HCT116 (cell line): ENCODE measurements around the gene MYO16. TPM values are rescaled to one million over a fixed set of nuclear protein-coding genes. Genes with fewer than 3 reads are reported as not detected.

ENCODE experiments used
- ATAC-seq: fragments of 200-7000 bp; cut with Tn5 transposase; 2 replicates; pipeline ENCODE4 v1.9.1; 2020; ENCODE audit warnings: mild to moderate bottlenecking, moderate library complexity
- BruUV-seq: library from RNA; stranded (reverse); fragments of 400-500 nt; replicated peaks from 2 replicates; lab custom pipeline; 2021; lab: Mats Ljungman, UMichigan
- CTCF ChIA-PET: fragments of 300-600 bp; sonication (Branson Sonifier 250); formaldehyde crosslinking; loops from one replicate; lab custom pipeline; 2021; ENCODE audit warnings: antibody characterized with exemption; lab: Charles Lee
- POLR2A ChIA-PET: fragments of 300-600, 350-600 bp; sonication (Branson Sonifier 250); formaldehyde crosslinking; loops from one replicate; lab custom pipeline; 2021; ENCODE audit warnings: antibody characterized with exemption; lab: Charles Lee
- RAD21 ChIA-PET, 2 experiments: fragments of 300-600 bp; sonication (Branson Sonifier 250); formaldehyde crosslinking; loops; one replicate each; lab custom pipeline; 2023; ENCODE audit warnings: low total read pairs in 2 of 2; ENCODE audit not compliant: uncharacterized antibody in 2 of 2, unreplicated experiment in 2 of 2, low non-redundant PET in 1 of 2; lab: Charles Lee
- DNase-seq: peaks from one replicate; pipeline ENCODE4 v3.0.0-alpha.2; 2010; ENCODE audit warnings: low read depth, low spot score
- H2AFZ ChIP-seq: fragments of 200-600 bp; shearing (Covaris generic), sonication (generic); 2 replicates; pipeline ENCODE4 v1.6.1; 2017; ENCODE audit warnings: low read depth, mixed run types, mixed read lengths, antibody characterized with exemption, low read length; ENCODE audit not compliant: poor library complexity, severe bottlenecking
- H3K27ac ChIP-seq: 2 replicates; pipeline ENCODE4 v1.5.1; 2012; ENCODE audit warnings: low read depth, low read length
- H3K27me3 ChIP-seq: fragments of 200-600 bp; sonication (generic); 2 replicates; pipeline ENCODE4 v1.6.1; 2016; ENCODE audit warnings: mixed run types, low read length, mixed read lengths; ENCODE audit not compliant: insufficient read depth
- H3K36me3 ChIP-seq, 2 experiments: fragments of 200-500 bp in 1 of 2; fragments of 200-600 bp in 1 of 2; sonication (Bioruptor generic) in 1 of 2; sonication (generic) in 1 of 2; 2 replicates each; pipeline versions ENCODE4 v1.5.1 to v1.6.1; 2014 to 2016; ENCODE audit warnings: low read length in 2 of 2, inconsistent platforms in 1 of 2, mixed read lengths in 1 of 2, mixed run types in 1 of 2; ENCODE audit not compliant: insufficient read depth in 2 of 2, control insufficient read depth in 1 of 2
- H3K4me1 ChIP-seq, 2 experiments: fragments of 200-600 bp in 1 of 2; sonication (generic) in 1 of 2; 2 replicates each; pipeline versions ENCODE4 v1.5.1 to v1.6.1; 2012 to 2017; ENCODE audit warnings: low read length in 2 of 2, inconsistent platforms in 1 of 2, mild to moderate bottlenecking in 1 of 2, mixed read lengths in 1 of 2, mixed run types in 1 of 2, moderate library complexity in 1 of 2; ENCODE audit not compliant: insufficient read depth in 2 of 2, control insufficient read depth in 1 of 2
- H3K4me2 ChIP-seq: fragments of 200-600 bp; sonication (generic); 2 replicates; pipeline ENCODE4 v1.6.1; 2017; ENCODE audit warnings: mixed run types, low read length, mixed read lengths
- H3K4me3 ChIP-seq, 2 experiments: fragments of 200-600 bp in 1 of 2; sonication (generic) in 1 of 2; replicated peaks in 1 of 2; 2 replicates each; pipeline ENCODE4 v1.5.1; 2011 to 2016; ENCODE audit warnings: low read length in 2 of 2, control low read depth in 1 of 2, low read depth in 1 of 2, mild to moderate bottlenecking in 1 of 2, mixed read lengths in 1 of 2, mixed run types in 1 of 2
- H3K79me2 ChIP-seq: fragments of 200-600 bp; sonication (generic); 2 replicates; pipeline ENCODE4 v1.6.1; 2017; ENCODE audit warnings: mild to moderate bottlenecking, mixed run types, low read length, moderate library complexity, mixed read lengths; ENCODE audit not compliant: insufficient read depth
- H3K9ac ChIP-seq: fragments of 200-600 bp; sonication (generic); 2 replicates; pipeline ENCODE4 v1.6.1; 2016; ENCODE audit warnings: low read length, mixed read lengths
- H3K9me2 ChIP-seq: fragments of 200-600 bp; sonication (generic), shearing (Covaris generic); 2 replicates; pipeline ENCODE4 v1.6.1; 2017; ENCODE audit warnings: mixed run types, mild to moderate bottlenecking, moderate library complexity; ENCODE audit not compliant: insufficient read depth
- H3K9me3 ChIP-seq, 2 experiments: fragments of 200-500 bp in 1 of 2; fragments of 200-600 bp in 1 of 2; sonication (Bioruptor generic) in 1 of 2; sonication (generic) in 1 of 2; 2 replicates each; pipeline ENCODE4 v1.6.1; 2014 to 2017; ENCODE audit warnings: low read length in 2 of 2, mixed read lengths in 2 of 2, inconsistent platforms in 1 of 2, low read depth in 1 of 2, mild to moderate bottlenecking in 1 of 2, mixed run types in 1 of 2, moderate library complexity in 1 of 2; ENCODE audit not compliant: control insufficient read depth in 1 of 2, insufficient read depth in 1 of 2
- H4K20me1 ChIP-seq: fragments of 200-600 bp; sonication (generic), shearing (Covaris generic); 2 replicates; pipeline ENCODE4 v1.6.1; 2017; ENCODE audit warnings: mixed run types, mild to moderate bottlenecking, moderate library complexity; ENCODE audit not compliant: insufficient read depth
- CEBPB ChIP-seq: IDR thresholded peaks from 2 replicates; pipeline ENCODE4 v1.6.1; 2012; ENCODE audit warnings: low read depth
- EGR1 ChIP-seq: IDR thresholded peaks from 2 replicates; pipeline ENCODE4 v1.6.1; 2012; ENCODE audit warnings: low read depth
- ELF1 ChIP-seq: IDR thresholded peaks from 2 replicates; pipeline ENCODE4 v1.6.1; 2012; ENCODE audit warnings: low read depth, borderline replicate concordance
- FOSL1 ChIP-seq: IDR thresholded peaks from 2 replicates; pipeline ENCODE4 v1.6.1; 2012; ENCODE audit warnings: low read depth
- POLR2A ChIP-seq: IDR thresholded peaks from 2 replicates; pipeline ENCODE4 v1.7.0; 2011; ENCODE audit warnings: borderline replicate concordance; ENCODE audit not compliant: insufficient read depth, insufficient read length; ENCODE audit errors: extremely low read depth
- POLR2AphosphoS5 ChIP-seq: IDR thresholded peaks from 2 replicates; pipeline ENCODE4 v1.6.1; 2011; ENCODE audit warnings: mild to moderate bottlenecking, low read depth, low read length, moderate library complexity
- SIN3A ChIP-seq: IDR thresholded peaks from 2 replicates; pipeline ENCODE4 v1.6.1; 2012; ENCODE audit warnings: low read depth
- SP1 ChIP-seq: IDR thresholded peaks from 2 replicates; pipeline ENCODE4 v1.6.1; 2012; ENCODE audit warnings: low read depth
- YY1 ChIP-seq: IDR thresholded peaks from 2 replicates; pipeline ENCODE4 v1.6.1; 2011; ENCODE audit warnings: low read length, low read depth, moderate library complexity, mild to moderate bottlenecking; ENCODE audit not compliant: insufficient replicate concordance; ENCODE audit errors: extremely low read depth
- ZFX ChIP-seq: fragments of 450-650 bp; IDR thresholded peaks from 2 replicates; pipeline ENCODE4 v1.6.1; 2017
- intact Hi-C: fragments of 100-400 bp; cut with micrococcal nuclease; formaldehyde crosslinking; loops from 2 replicates; pipeline ENCODE4 v1.10.0; 2022
- total RNA-seq: library from RNA; stranded (reverse); gene quantifications from one replicate; pipeline ENCODE4 v1.2.1, GENCODE V29; 2021; ENCODE audit not compliant: unreplicated experiment
- TF ChIP-seq, protein P1 (sequence below): IDR thresholded peaks from 2 replicates; pipeline ENCODE4 v1.6.1; 2012; ENCODE audit warnings: low read depth
- TF ChIP-seq, protein P2 (sequence below): IDR thresholded peaks from 2 replicates; pipeline ENCODE4 v1.6.1; 2012
- TF ChIP-seq, protein P3 (sequence below): IDR thresholded peaks from 2 replicates; pipeline ENCODE4 v1.6.1; 2012

MYO16 gene
- total RNA-seq, 1 experiment from 2014 or later, result 0.07 TPM

DNA sequence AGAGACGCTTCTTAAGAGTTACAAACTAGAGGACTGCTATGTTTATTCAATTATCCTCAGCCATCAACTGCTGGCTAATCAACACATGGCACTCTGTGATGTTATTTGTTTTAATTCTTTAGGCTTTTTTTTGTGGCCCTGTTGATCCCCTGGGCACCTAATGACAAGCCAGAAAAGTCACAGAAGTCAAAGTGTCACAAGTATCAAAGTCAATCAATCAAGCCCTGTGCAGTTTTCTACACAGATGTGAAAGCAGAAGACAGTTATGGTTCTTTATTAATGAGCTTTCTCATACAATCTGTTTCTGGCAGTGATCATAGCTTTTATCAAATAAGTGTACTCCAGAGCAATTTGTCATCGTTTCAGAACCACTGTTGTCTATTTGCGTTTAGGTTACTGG is 34.3 kb downstream of the MYO16 start:
- H3K4me2 ChIP-seq, result no peak overlapping the region
- no peak overlapping the region for H3K4me3 ChIP-seq
- H3K9me3 ChIP-seq, result no peaks in the 10 kb centered on the region
- DNase-seq (no peak), ATAC-seq (no peak)
- no peak overlapping the region for H3K9ac ChIP-seq
- H3K9me2 ChIP-seq, result no peaks in the 10 kb centered on the region
- intact Hi-C loops, result no loop called here
- no peaks in the 10 kb centered on the region for H3K36me3 ChIP-seq
- H3K4me1 ChIP-seq, result no peaks in the 10 kb centered on the region; a peak in 1 of 4 replicates
- CTCF ChIA-PET, result no interaction called here
- RAD21 ChIA-PET, result no interaction called here
- H2AFZ ChIP-seq, result no peak overlapping the region
- H3K79me2 ChIP-seq, result no peaks in the 10 kb centered on the region
- POLR2A ChIA-PET, result no interaction called here
- 0 out of 2 replicates have a peak, but pooled peaks cover 3% of the 10 kb centered on the region for H3K27me3 ChIP-seq
- no peak overlapping the region for H3K27ac ChIP-seq
- H4K20me1 ChIP-seq, result no peaks in the 10 kb centered on the region
- TF ChIP-seq YY1 (no peak), ELF1 (no peak), EGR1 (no peak), POLR2A (no peak), CEBPB (no peak), SIN3A (no peak), FOSL1 (no peak), SP1 (no peak), ZFX (no peak), POLR2AphosphoS5 (no peak)
- TF ChIP-seq, protein P1, sequence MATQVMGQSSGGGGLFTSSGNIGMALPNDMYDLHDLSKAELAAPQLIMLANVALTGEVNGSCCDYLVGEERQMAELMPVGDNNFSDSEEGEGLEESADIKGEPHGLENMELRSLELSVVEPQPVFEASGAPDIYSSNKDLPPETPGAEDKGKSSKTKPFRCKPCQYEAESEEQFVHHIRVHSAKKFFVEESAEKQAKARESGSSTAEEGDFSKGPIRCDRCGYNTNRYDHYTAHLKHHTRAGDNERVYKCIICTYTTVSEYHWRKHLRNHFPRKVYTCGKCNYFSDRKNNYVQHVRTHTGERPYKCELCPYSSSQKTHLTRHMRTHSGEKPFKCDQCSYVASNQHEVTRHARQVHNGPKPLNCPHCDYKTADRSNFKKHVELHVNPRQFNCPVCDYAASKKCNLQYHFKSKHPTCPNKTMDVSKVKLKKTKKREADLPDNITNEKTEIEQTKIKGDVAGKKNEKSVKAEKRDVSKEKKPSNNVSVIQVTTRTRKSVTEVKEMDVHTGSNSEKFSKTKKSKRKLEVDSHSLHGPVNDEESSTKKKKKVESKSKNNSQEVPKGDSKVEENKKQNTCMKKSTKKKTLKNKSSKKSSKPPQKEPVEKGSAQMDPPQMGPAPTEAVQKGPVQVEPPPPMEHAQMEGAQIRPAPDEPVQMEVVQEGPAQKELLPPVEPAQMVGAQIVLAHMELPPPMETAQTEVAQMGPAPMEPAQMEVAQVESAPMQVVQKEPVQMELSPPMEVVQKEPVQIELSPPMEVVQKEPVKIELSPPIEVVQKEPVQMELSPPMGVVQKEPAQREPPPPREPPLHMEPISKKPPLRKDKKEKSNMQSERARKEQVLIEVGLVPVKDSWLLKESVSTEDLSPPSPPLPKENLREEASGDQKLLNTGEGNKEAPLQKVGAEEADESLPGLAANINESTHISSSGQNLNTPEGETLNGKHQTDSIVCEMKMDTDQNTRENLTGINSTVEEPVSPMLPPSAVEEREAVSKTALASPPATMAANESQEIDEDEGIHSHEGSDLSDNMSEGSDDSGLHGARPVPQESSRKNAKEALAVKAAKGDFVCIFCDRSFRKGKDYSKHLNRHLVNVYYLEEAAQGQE, result no peak
- TF ChIP-seq, protein P2, sequence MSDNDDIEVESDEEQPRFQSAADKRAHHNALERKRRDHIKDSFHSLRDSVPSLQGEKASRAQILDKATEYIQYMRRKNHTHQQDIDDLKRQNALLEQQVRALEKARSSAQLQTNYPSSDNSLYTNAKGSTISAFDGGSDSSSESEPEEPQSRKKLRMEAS, result no peak
- TF ChIP-seq, protein P3, sequence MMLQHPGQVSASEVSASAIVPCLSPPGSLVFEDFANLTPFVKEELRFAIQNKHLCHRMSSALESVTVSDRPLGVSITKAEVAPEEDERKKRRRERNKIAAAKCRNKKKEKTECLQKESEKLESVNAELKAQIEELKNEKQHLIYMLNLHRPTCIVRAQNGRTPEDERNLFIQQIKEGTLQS, result no peak
- no TSS peak for BruUV-seq
